Measurements from ENCODE around the gene ESAM. TPM values are rescaled to one million over a fixed set of nuclear protein-coding genes. Genes with fewer than 3 reads are reported as not detected.

The ESAM gene
- total and polyA plus RNA-seq, 2 donors (not counting 1 experiment from before 2014, with no cell fraction given): 1.4 to 14.5 TPM

DNA sequence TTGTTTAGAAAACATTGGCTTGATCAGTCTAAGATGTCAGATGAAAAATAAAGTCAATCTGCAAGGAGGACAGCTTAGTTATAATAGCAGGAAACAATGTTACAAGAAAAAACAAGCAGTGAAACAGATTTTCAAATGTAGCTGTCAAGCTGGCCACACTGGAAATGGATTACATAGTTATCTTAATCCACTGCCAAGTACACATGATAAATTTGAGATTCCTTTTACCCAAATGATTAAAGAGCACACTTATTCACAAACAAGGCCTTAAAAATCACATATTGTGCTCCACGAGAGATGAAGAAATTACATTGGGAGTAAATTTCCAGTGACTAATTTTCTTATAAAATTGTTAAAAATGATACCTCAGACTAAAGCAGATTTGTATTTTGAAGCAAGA, 17.5 kb upstream of the ESAM start:
- ChIA-PET POLR2A (no interaction called here), CTCF (interaction anchor here (0.8 to 1.3 kb wide), 6 partner anchors 11 to 111 kb away, joined by 3 to 4 read pairs (median 3); no protein-coding TSS in a partner anchor)
- intact Hi-C loops (cut with micrococcal nuclease): no loop called here
- no peak for ATAC-seq (ENCODE audit: low read depth)
- DNase-seq: no peak
- Mint-ChIP-seq H3K27ac (no peak overlapping the region), H3K9me3 (ENCODE audit: insufficient read depth) (no peaks in the 10 kb centered on the region), H3K4me1 (peaks cover 15% of the 10 kb centered on the region), H3K4me3 (no peak overlapping the region), H3K27me3 (no peaks in the 10 kb centered on the region)
- Histone ChIP-seq H3K4me3 (ENCODE audit: control extremely low read depth in 1 of 5, extremely low read depth in 1 of 5, insufficient read depth in 1 of 5, low read depth in 2 of 5, low read length in 4 of 5) (no peak overlapping the region), H3K9me3 (ENCODE audit: control extremely low read depth in 1 of 3, control insufficient read depth in 2 of 3, insufficient read depth in 1 of 3, low read length in 2 of 3) (no peaks in the 10 kb centered on the region), H3K9ac (ENCODE audit: low read length) (no peak overlapping the region), H3K4me1 (ENCODE audit: control insufficient read depth in 2 of 2, insufficient read depth in 2 of 2, low read length in 2 of 2) (no peaks in the 10 kb centered on the region), H3K36me3 (replicated peaks in 1 of 2; ENCODE audit: control extremely low read depth in 1 of 2, control insufficient read depth in 1 of 2, extremely low read depth in 1 of 2, insufficient read depth in 2 of 2, low read length in 1 of 2) (no peaks in the 10 kb centered on the region), H4K20me1 (ENCODE audit: control insufficient read depth, insufficient read depth, low read length, poor library complexity, severe bottlenecking) (peaks cover 2% of the 10 kb centered on the region), H2AFZ (ENCODE audit: insufficient read depth, low read depth, low read length, poor library complexity, severe bottlenecking) (no peak overlapping the region), H3K27me3 (replicated peaks in 1 of 4; ENCODE audit: control extremely low read depth in 1 of 4, control insufficient read depth in 3 of 4, insufficient read depth in 4 of 4, low read length in 3 of 4) (no peaks in the 10 kb centered on the region), H3K4me2 (replicated peaks; ENCODE audit: low read depth, low read length, poor library complexity, severe bottlenecking) (no peak overlapping the region), H3K79me2 (ENCODE audit: control insufficient read depth, insufficient read depth, low read length) (peaks cover 13% of the 10 kb centered on the region), H3K27ac (ENCODE audit: low read length in 2 of 2) (no peak overlapping the region)
- no CpG with 5 or more reads among the region's 1 CpG for WGBS (ENCODE audit: insufficient coverage)
- TF ChIP-seq EZH2 (IDR thresholded peaks at IDR 0.05; ENCODE audit: borderline replicate concordance, insufficient read depth, low read depth, low read length, poor library complexity, severe bottlenecking): no peak
- no peak for TF ChIP-seq CTCF (IDR thresholded peaks at IDR 0.05)

GRCh38 chr11:124778281-124778680, 16.2 kb upstream of the ESAM start:
- H3K4me3 Mint-ChIP-seq: no peak overlapping the region
- WGBS (ENCODE audit: insufficient coverage): 86% methylated on average over 1 of the region's 2 CpGs
- Histone ChIP-seq H3K79me2 (ENCODE audit: control insufficient read depth, insufficient read depth, low read length) (peaks cover 9% of the 10 kb centered on the region), H3K4me2 (replicated peaks; ENCODE audit: low read depth, low read length, poor library complexity, severe bottlenecking) (no peak overlapping the region), H3K9me3 (ENCODE audit: control extremely low read depth in 1 of 3, control insufficient read depth in 2 of 3, insufficient read depth in 1 of 3, low read length in 2 of 3) (no peaks in the 10 kb centered on the region), H2AFZ (ENCODE audit: insufficient read depth, low read depth, low read length, poor library complexity, severe bottlenecking) (no peak overlapping the region), H3K27ac (ENCODE audit: low read length in 2 of 2) (no peak overlapping the region), H3K27me3 (replicated peaks in 1 of 4; ENCODE audit: control extremely low read depth in 1 of 4, control insufficient read depth in 3 of 4, insufficient read depth in 4 of 4, low read length in 3 of 4) (no peaks in the 10 kb centered on the region), H3K36me3 (replicated peaks in 1 of 2; ENCODE audit: control extremely low read depth in 1 of 2, control insufficient read depth in 1 of 2, extremely low read depth in 1 of 2, insufficient read depth in 2 of 2, low read length in 1 of 2) (peaks cover 0 to 4% of the 10 kb centered on the region in 2 experiments), H4K20me1 (ENCODE audit: control insufficient read depth, insufficient read depth, low read length, poor library complexity, severe bottlenecking) (no peaks in the 10 kb centered on the region), H3K4me1 (ENCODE audit: control insufficient read depth in 2 of 2, insufficient read depth in 2 of 2, low read length in 2 of 2) (no peaks in the 10 kb centered on the region), H3K9ac (ENCODE audit: low read length) (no peak overlapping the region), H3K4me3 (ENCODE audit: control extremely low read depth in 1 of 5, extremely low read depth in 1 of 5, insufficient read depth in 1 of 5, low read depth in 2 of 5, low read length in 4 of 5) (no peak overlapping the region)
- peaks cover 15% of the 10 kb centered on the region for H3K4me1 Mint-ChIP-seq
- H3K27ac Mint-ChIP-seq: no peak overlapping the region
- ATAC-seq (ENCODE audit: low read depth): no peak
- H3K9me3 Mint-ChIP-seq (ENCODE audit: insufficient read depth): no peaks in the 10 kb centered on the region
- DNase-seq: no peak
- ChIA-PET CTCF (interaction anchor here (0.8 to 1.3 kb wide), 3 partner anchors 15 to 60 kb away, joined by 3 to 4 read pairs (median 3); no protein-coding TSS in a partner anchor), POLR2A (no interaction called here)
- no peaks in the 10 kb centered on the region for H3K27me3 Mint-ChIP-seq
- TF ChIP-seq CTCF (IDR thresholded peaks at IDR 0.05): no peak
- no peak for TF ChIP-seq EZH2 (IDR thresholded peaks at IDR 0.05; ENCODE audit: borderline replicate concordance, insufficient read depth, low read depth, low read length, poor library complexity, severe bottlenecking)
- intact Hi-C loops (cut with micrococcal nuclease): no loop called here
